Gastrocnemius medialis (tissue), 4 donors: ENCODE results near the gene CBFA2T2.
"Not testable (repeated sequence)": the region's sequence is repeated elsewhere in the genome, so short reads cannot be mapped to it uniquely, and the experiment has no call there.

ENCODE experiments used
- POLR2A ChIP-seq, 2 donors: fragments of 450-650 bp; IDR thresholded peaks; one replicate each; pipeline ENCODE4 v1.6.1; 2017; ENCODE audit warnings: antibody characterized with exemption in 2 of 2, mild to moderate bottlenecking in 2 of 2, moderate library complexity in 2 of 2
- TF ChIP-seq, protein P1 (sequence below), 5 experiments: fragments of 450-650 bp in 3 of 5; fragments of 200-600 bp in 2 of 5; sonication (generic) in 2 of 5; IDR thresholded peaks in 4 of 5; conservative IDR thresholded peaks in 1 of 5; 1 replicate in 4 of 5; 2 replicates in 1 of 5; pipeline ENCODE4 v1.5.1; 2016 to 2019; ENCODE audit warnings: antibody characterized with exemption in 5 of 5, mild to moderate bottlenecking in 3 of 5, moderate library complexity in 3 of 5

DNA sequence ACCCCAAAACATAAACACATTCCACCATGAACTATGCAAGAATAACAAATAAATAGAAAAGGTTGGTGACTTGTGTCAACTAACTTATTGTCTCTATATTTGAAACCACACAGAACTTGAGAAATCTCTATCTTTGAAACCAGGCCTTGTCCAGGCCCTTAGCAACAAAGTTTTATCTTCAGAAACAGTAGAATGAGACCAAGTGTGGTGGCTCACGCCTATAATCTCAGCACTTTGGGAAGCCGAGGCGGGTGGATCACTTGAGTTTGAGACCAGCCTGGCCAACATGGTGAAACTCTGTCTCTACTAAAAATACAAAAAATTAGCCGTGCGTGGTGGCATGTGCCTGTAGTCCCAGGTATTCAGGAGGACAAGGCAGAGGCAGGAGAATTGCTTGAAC, 6.7 kb upstream of the CBFA2T2 start:
- TF ChIP-seq, protein P1, sequence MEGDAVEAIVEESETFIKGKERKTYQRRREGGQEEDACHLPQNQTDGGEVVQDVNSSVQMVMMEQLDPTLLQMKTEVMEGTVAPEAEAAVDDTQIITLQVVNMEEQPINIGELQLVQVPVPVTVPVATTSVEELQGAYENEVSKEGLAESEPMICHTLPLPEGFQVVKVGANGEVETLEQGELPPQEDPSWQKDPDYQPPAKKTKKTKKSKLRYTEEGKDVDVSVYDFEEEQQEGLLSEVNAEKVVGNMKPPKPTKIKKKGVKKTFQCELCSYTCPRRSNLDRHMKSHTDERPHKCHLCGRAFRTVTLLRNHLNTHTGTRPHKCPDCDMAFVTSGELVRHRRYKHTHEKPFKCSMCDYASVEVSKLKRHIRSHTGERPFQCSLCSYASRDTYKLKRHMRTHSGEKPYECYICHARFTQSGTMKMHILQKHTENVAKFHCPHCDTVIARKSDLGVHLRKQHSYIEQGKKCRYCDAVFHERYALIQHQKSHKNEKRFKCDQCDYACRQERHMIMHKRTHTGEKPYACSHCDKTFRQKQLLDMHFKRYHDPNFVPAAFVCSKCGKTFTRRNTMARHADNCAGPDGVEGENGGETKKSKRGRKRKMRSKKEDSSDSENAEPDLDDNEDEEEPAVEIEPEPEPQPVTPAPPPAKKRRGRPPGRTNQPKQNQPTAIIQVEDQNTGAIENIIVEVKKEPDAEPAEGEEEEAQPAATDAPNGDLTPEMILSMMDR (IDR thresholded peaks at IDR 0.05 in 4 of 5, conservative IDR thresholded peaks at IDR 0.05 in 1 of 5), result not testable (repeated sequence)
- not testable (repeated sequence) for TF ChIP-seq POLR2A (IDR thresholded peaks at IDR 0.05)
